GM21528 (cell line): ENCODE results near the gene WAPL.
"Not testable (repeated sequence)": the region's sequence is repeated elsewhere in the genome, so short reads cannot be mapped to it uniquely, and the experiment has no call there.

Source experiments
- ATAC-seq: cut with Tn5 transposase; IDR thresholded peaks from one replicate; pipeline ENCODE4 v1.9.1; 2021; ENCODE audit warnings: mild to moderate bottlenecking, moderate library complexity; ENCODE audit not compliant: unreplicated experiment, low FRiP score

Gene WAPL

GRCh38 chr10:86391986-86392722 is 129.4 kb downstream of the WAPL start:
- ATAC-seq = peak; percentile 18

DNA sequence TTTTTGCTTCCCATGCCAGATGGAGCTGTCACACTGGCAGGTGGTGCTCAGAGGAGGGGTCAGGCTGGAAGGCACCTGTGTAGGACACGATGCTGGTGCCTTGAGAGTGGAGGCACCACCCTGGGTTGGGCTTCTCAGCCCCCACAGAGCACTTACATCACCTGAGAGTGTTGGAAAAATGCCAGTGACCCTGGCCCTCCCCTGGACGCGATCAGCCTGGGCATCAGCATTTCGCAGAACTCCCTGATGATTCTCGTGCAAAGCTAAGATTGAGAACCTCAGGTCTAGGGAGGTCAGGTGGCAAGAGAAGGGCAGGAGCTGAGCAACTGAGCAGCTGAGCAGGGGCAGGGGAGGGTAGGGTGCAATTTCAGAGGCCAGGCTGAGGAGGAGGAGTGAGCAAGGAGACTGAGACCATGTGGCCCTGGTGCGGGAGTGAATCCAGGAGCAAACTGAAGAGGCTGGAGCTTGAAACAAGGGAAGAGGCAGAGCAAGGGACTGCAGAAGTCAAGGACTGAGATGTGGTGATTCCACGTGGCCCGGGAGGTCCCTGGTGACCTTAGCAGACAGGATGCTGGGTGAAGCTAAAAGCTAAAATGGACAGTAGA is 130.3 kb downstream of the WAPL start:
- ATAC-seq = no peak

DNA sequence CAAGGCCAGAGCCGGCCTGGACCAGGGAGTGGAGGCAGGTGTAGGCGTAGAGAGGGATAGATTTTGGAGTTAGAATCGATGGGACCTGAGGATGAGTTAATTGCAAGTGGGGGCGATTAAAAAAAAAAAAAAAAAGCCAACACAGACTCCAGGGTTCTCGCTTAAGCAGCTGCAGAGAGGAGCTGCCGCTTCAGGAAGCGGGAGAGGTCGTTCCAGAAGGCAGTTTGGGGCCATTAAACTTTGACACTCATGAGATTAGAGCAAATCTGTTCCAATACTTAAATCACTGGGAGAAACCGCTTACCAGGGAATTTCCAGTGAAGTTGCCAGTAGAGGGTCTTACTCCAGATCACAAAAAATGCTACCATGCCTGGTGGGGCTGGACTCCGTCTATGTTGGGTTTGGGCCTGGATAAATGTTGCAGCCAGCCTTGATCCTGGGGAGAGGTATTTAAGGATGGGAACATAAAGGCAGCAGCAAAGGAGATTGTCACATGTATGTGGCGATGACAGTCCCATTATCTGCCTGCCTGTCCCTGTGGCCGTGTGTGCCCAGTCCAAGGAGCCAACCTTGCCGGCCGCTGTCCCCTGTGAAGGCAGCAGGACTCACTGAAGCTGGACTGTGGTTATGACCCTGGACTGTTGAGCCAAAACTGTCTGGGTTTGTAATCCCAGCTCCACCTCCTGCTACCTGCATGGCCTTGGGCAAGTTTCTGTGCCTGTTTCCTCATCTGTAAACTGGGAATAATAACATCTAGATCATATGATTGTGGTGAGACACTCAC is 131.1 kb downstream of the WAPL start:
- ATAC-seq = no peak

DNA sequence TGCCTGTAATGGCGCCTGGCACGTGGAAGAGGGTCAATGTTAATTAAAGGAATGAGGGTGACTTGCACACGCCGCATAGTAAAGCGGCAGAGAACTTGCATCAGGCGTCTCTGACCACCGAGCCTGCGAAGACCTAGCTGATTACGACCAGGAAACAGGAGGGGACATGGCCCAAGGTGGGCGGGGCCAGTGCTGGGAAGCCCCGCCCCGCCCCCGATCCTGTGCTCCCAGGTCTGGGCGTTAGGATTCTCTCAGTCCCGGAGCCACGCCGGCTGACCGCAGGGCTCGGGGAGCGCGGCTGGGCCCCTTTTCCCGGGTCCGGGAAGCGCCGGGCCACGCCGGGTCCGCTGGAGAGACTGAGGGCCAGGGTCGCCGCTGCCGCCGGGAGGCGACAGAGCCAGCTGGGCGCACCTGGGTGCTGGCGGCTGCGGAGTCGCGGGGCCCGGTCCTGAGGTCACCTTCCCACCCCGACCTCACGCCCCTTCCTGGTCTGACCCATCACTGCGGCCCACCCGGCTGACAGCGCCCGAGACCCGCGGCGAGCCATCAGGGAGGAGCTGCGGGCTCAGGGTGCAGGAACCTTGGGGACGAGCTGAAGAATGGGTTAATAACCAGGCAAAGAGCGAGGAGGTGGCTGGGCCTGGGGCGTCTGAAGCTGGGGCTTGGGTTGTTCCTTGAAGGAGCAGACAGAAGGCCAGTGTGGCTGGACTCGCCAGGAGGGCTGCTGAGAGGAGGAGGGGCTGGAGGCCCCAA is 132.0 kb downstream of the WAPL start:
- ATAC-seq = peak; percentile 62

GRCh38 chr10:86389109-86389440 is 132.5 kb downstream of the WAPL start:
- ATAC-seq = not testable (repeated sequence)

DNA sequence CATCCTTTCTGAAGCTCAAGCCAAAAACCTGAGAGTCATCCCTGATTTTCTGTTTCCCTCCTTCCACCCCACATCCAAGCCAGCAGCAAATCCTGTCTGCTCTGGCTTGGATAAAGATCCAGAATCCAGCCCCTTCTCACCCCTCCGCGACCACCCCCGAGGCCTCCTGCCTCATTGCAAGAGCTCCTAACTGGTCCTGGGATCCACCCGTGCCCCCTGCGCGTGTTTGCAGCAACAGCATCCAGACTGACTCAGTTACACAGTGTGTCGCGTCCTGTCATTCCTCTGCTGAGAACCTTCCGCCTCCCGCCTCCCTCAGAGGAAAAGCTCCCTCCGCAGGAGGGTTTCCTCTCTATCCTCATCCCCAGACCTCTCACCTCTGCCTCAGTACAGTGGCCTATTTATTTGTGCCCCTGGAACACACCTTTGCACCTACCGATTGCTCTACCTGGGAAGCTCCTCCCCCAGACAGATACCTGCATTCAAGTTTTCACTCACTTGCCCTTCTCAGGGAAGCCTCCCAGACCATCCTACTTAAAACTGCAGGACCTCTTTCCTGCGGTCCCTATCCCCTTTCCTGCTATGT is 133.4 kb downstream of the WAPL start:
- no peak for ATAC-seq

- ATAC-seq = no peak
Measured at GRCh38 chr10:86387178-86387794, 134.3 kb downstream of the WAPL start.

DNA sequence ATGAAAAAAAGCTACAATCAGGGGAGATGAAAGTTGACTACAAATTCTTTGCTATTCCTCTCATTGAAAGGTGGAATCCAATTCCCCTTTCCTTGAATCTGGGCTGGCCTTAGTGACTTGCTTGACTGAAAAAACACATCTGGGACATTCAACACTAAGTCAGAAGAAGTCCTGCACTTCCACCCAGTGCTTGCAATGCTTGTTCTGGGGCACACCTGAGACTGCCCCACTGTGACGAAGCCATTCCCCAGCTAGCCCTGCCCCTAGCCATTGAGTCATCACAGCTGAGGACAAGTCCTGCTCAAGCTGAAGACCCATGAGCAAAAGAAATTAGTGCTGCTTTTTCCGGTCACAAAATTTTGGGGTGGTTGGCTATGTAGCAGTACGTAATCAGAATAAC is 135.8 kb downstream of the WAPL start:
- no peak for ATAC-seq
